HG02943 (cell line): ENCODE results near the gene SAMD14.

Experiments used
- ATAC-seq: cut with Tn5 transposase; IDR thresholded peaks from one replicate; pipeline ENCODE4 v1.9.1; 2021; ENCODE audit warnings: mild to moderate bottlenecking, low read depth, moderate library complexity; ENCODE audit not compliant: unreplicated experiment

The SAMD14 gene

DNA sequence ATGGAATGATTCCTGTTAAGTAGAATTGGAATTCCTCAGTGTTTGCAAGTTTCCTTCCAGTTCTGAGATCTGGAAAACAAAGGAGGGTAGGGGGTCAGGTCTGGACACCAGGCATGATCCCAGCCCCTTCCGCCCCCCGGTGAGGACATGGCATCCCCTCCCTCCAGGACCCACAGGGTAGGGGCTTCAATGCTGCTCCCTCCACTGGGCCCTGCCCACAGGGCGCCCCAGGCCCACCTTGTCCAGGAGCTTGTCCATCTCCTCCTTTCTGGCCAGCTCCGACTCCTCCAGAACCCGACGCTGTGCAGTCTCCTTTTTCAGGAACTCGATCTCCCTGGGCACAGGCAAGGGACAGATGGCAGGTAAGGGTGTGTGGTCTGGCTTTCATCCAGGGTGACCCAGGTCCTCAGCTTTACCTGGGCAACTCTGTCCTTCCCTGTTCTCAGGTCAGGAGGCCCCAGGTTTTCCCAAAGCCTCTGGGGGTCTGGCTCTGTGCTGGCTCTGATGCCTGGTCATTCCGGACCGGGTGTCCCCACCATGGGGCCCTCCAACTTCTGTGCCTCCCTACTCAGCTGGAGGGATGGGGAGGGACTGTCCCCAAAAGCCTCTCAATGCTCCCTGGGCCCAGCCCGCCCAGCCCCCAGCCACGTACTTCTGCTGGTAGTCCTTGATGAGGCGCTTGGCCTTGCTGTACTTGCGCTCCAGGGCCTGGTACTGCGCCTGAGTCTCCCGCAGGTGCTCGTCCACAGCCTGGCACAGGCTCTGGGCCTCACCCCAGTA is 5.5 kb upstream of the SAMD14 start:
- no peak for ATAC-seq

DNA sequence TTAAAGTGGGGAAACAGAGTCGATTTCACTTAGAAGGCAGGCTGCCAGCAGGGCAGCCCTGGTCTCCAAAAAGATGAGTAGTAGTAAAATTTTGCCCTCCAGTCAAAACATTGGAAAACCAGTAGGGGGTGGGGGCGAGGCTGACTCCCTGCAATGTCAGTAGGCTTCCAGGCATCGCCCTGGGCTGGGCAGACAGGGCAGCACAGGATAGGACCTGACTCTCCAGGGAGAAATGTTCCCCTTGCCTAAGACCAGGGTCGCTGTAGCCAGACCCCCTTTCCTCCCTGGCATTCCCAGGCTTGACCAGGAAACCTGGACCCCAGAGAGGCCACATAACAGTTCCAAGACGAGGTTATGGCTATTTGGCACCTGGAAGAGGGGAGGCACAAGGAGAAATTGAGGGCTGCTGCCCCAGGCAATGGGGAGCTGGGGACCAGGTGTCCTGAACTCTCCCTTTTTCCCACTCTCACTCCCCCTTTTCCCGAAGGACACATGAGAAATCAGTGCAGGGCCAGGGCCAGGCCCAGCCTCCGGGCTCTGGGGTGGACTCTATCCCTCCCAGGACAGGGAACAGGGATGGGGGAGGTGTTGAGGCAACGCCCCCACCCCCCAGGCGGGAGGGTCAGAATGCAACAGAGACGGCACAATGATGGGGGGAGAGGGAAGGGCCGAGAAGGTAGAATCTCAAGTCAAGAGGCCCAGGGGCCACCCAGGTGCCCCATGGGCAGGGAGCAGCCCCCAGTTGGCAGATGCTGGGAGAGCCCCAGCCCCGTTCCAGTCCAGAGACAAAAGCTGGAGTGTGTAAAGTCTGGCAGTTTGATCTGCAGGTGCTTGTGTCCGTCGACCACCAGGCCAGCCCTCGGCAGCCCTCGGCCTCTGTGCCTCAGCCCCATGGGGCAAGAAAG is 4.5 kb upstream of the SAMD14 start:
- no peak for ATAC-seq

DNA sequence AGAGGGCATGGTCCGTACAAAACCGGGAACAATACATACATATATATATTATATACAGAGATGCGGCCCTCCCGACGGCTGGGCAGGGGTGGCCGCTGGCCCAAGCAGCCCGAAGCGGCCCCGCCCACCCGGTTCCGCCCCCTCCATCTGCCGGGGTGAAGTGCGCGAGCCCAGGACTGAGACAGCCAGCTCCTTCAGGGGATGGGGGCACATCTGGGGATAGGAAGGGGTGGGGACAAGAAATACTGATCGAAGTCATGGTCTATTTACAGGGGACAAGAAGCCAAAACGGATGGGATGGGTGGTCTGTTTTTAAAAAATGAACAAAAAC is 3.8 kb upstream of the SAMD14 start:
- ATAC-seq, result no peak

DNA sequence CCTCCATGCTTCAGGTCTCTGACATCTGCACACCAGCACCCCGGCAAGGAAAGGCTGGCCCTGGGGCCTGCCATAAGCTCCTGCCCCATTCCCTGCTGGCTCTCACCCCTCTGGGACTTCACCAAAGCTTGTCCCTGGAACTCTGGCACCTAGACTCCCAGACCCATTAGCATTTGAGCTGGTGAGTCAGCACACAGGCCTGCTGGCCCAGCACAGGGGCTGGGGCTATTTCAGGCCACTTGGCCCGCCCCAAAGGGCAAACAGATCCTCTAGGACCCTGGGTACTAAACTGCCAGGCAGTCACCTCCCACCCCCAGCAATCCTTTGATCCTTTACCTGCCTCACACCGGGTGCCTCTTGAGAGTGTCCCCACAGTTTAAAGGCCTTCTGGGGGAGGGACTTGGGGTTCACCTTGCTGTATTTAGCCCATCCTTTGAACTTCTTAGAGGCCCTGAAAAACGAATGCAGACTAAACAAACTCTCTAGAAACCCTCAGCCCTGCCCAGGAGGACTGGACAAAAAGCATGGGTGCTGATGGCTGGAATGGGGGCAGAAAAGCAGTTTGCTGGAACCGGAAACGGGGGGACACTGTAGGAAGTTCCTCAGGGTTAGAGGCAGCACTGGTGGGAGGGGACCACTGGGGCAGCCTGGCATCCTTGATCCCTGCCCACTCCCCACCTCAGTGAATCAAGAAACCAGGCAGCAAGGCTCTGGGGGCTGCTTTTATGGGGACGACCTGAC is 3.2 kb upstream of the SAMD14 start:
- no peak for ATAC-seq

DNA sequence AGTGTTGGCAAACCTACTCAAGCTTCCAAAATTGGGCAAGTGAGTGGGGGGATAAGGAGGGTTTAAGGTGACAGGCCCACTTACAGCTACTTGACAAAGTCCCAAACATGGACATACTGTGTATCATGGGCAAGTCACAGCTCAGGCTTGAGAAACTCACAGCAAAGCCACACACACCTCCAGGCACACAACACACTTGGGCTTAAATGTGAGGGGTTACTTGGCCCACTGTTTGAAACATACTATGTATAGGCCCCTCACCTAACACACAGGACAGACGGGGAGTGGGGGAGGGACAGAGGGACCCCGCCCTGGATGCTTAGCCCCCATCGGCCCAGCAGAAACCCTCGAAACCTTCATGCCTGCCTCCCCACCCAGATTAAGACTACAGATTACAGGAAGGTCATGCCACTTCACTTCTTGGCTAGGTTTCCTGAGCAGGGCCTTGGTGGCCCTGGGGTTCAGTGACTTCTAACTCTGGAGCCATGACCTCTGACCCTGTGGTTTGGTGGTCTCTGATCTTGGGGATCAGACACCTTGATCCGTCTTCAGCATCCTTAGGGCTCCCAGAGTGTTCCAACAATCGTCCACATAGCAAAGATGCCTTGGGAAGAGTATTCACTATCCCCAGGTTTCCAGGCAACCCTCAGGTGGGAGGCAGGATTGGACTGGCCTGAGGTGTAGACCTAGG is 2.3 kb upstream of the SAMD14 start:
- ATAC-seq, result no peak

DNA sequence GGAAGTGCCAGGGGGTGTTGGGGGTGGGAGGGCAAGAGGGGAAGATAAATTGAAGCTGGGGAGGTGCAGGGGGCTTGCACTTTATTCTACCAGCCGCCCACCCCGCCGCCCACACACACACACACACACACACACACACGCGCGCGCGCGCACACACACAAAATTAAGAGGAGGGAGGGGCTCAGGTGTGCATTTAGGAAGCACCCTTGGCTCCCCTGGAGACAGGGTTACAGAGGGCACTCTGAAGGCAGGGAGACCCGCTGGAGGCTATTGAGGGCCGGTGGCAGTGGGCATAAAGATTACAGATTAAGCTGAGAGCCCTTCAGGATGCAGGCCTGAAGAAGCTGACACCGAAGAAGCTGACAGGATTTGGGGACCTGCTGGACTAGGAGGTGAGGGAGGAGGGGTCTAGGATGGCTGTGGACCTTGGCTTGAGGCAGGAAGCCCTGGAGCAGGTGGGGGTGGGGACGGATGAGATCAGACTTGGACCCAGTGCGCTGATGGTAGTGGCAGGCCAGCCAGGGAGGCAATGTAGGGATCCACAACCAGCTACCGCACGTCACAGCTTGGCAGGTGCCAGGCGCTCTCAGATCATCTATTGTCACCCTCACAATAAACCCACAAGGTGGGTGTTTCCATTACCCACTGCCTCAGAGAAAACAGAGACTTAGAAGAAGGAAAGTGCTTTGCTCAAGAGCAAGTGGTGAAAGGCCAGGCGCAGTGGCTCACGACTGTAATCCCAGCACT is 772 bp upstream of the SAMD14 start:
- ATAC-seq, result no peak

DNA sequence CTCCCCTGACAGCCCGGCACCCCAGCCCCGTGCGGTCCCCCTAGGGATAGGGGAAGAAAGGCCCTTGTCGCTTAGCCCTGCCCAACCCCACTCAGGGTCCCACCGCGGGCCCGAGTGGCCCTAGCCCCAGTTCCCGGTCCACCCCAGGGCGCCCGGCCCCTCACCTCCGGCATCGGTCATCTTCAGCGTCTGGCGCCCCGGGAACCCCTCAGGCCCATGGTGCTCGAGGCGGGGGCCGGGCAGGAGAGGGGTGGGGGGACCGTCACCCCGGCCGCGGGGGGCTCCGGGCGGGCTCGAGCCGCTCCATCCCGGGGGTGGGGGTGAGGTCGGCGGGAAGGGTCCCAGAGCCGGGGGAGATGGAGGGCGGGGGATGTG is 620 bp downstream of the SAMD14 start:
- ATAC-seq, result no peak

DNA sequence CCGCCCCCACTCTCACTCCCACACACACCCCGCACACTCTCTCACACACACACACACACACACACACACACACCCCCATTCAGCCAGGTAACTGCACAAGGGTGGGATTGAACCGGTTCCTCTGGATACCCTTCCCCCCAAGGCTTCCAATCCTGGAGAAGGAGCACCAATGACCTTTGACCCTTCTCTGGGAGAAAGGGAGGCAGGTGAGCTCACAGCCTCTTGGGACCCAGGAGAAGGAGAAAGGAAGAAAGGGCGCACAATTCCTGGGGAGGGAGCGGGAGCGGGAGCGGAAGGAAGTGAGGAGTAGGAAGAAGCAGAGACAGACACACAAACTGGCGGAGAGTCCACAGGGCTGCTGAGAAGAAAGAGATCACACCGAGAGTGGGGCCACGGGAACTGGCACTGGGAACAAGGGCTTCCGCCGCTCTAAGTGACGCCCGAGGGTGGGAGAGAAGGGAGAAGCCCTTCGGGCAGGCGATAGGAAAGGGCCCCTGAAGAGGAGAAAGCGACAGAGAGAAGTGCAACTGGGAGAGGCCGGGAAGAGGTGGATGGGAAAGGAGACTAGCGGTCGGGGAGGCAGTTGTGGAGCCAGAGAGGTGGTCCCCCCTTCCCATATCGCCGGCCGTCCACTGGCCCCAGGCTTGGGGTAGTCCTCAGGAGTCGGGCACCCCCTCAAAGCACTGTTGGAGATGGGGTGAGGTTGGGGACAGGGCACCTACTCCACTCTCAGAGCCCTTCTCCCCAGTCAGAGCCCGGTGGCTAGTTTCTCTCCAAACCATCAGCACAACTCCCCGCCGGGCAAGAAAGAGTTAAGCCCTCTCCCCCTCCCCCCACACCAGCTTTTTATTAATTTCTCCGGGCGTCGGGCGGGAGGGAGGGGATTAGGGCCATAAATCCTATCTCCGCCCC is 1.3 kb downstream of the SAMD14 start:
- ATAC-seq, result no peak

DNA sequence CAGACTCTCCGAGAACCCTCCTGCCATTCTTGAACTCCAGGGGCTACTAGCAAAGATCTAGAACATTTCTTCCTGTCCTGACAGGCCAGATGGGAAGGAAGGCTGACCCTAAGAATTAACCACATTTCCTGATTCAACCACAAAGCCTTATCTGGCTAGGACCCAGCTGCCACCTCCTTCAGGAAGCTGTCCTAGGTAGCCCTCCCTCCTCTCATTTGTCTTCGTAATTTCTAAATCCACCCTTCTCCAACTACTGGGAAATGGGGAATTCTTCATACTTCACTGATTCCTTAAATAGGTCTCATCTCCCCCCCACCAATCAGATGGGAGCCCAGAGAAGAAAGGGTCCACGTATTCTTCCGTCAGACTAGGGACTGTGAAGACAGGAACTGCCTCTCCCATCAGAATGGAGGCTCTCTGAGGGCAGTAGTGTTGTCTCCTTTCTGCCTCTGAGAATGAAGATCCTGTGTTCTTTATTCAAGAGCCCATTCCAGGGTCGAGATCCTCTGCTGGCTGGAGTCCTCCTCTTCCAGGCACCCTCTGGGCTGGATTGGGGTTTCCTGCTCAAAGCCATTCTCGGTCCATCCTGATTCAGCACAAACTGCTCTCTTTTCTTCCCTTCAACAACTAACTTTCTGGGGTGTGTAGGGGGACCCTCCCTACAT is 2.1 kb downstream of the SAMD14 start:
- no peak for ATAC-seq

DNA sequence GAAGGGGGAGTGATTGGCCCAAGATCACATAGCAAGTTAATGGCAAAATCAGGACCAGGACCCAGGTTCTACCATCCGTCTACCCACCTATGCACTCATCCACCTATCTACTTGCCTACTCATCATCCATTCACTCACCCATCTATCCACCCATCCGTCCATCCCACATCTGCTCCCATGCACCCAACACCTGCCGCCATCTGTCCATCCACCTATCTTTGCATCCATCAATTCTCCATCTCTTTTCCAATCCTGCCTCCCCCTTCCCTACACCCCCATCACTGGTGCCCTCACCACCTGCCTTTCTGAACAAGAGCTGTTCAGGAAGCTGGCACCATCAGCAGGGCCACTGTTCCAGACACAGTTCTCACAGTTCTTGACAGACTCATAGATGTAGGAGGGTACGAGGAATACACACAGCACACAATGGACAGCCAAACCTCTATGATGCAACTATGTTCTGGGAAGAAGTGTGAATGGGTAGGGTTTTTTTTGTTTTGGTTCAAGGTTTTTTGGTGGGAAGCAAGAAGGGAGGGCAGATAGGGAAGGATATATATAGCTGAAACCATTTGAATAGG is 4.5 kb downstream of the SAMD14 start:
- ATAC-seq, result no peak

DNA sequence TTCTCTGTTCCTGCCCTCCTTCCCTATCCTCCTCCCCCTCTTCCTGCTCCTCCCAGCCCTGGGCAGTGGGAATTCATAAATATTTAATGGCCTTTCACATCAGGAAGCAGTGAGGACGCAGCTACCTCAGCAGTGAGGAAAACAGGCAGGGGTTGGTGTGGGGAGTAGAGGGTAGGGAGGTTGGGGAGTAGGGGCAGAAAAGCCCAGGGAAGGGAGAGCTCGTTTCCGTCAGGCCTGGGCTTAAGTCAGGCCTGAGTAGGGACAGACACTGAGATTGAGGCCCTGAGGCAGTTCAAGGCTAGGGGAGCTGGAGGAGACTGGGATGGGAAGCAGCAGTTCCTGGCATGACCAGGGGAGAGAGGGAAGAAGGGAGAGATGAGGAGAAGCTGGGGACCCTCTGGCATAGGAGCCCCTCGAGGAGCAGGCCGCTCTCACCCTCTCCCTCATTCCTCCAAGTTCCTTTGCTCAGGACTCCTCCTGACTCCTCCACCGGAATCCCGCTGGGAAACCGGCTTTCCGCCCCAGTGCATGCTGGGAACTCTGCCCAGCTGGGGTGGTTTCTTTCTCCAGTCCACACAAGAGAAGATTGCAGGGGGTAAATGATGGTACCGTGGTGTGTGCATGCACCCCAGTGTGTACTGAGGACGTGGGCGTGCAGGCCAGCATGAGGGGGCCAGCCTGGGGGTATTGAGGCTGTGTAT is 6.2 kb downstream of the SAMD14 start:
- no peak for ATAC-seq

DNA sequence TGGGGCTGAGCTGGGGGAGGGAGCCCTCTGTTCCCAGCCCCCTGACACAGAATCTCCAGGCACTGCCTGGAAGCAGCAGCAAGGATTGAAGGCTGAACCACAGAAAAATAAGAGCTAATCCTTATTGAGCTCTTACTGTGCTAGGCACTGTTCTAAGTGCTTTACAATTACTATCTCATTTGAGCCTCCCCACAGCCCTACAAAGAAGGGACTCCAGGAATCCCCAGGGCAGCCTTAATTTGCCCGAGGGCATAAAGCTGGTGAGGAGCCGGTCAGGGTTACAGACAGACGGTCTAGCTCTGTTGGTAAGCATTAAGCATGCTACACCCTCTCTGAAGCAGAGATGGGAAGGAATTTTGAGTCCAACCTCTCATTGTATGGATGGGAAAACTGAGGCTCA is 7.0 kb downstream of the SAMD14 start:
- ATAC-seq, result no peak

DNA sequence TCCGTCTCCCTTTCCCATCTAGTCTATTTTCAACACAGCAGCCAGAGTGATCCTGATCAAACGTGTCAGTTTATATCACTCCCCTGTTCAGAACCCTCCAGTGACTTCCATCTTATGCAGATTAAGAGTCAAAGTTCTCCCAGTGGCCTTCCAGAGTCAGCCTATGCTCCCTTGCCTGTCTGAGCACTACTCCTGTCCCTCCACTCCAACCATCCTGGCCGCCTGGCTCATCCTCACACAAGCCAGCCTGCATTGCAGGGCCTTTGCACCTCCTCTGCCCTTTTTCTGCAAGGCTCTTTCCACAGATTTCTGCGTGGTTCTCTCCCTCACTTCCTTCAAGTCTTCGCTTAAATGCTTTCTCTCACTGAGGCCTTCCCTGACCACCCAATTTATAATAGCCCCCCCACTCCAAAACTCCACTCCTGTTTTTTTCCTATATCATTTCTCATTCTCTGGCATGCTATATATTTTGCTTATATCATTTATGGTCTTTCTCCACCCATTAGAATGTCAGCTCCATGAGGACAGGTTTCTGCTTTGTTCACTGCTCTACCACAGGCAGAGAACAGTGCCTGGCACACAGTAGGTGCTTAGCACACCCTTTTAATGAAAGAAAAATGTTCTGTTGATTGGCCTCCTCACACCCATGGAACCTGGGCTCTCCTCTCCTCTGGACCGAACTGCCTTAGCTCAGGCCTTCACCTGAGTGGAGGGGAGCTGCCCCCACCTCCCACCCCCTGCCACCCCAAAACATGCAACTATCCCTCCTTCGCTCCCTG is 9.3 kb downstream of the SAMD14 start:
- ATAC-seq, result no peak

DNA sequence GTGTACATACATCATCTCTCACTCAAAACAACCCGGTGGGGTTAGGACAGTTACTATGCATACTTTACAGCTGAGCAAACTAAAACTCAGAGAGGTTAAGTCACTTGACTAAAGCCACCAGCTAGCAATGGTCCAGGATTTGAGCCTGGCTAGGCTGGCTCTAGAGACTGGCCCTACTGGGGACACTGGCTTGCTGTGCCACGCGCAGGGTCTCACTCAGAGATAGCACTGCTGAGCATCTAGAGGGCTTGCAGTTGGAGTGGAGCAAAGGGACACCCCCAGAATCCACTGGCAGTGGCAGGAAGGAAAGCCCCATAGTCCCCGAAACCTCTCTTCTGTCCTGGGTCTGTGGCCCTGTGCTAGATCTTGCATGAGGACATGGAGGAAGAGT is 11.1 kb downstream of the SAMD14 start:
- ATAC-seq, result no peak

DNA sequence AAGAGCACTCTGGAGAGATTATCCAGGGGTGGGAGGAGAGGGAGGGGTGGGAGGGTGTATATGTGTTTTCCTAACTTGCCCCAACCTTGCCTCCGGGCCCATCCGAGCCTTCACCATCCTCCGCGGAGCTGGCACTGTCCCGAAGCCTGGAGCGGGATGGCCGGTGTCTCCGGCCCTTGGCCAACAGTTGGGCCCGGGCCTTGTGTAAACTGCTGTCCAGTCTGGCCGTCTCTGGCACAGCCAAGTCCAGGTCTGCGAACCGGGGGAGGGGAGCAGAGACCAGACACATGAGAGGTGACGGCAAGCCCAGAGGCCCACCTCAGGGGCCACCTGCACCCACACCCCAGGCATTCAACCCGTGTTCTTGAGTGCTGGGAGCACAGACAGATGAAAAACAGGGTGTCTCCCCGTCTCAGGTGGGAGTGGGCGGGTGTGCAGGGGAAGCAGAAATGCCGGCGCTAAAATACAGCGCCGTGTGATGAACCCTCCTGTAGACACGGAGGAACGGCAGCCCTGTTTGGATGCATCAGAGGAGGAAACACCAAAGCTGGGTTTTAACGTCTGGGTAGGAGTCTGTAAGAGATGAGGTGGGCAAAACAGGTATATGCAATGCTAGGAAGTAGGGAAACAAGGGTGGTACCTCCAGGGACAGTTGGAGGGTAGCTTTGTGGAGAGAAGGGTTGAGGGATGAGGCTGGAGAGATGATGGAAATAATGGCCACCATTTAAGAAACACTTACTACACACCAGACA is 11.7 kb downstream of the SAMD14 start:
- no peak for ATAC-seq
